CD4-positive, alpha-beta T cell (primary cell): Measurements from ENCODE around the gene ZFX. TPM values are rescaled to one million over a fixed set of nuclear protein-coding genes. Genes with fewer than 3 reads are reported as not detected.
A peak's percentile ranks its signal among the peaks of the same experiment; 100 is the strongest.

Experiments used
- ATAC-seq: fragments of 200-7000 bp; cut with Tn5 transposase; one replicate; pipeline ENCODE4 v1.10.0; 2022; ENCODE audit warnings: mild to moderate bottlenecking; ENCODE audit not compliant: poor library complexity
- CTCF ChIA-PET: fragments of 350-600 bp; sonication (Branson Sonifier 250); formaldehyde crosslinking; loops from one replicate; lab custom pipeline; 2021; ENCODE audit warnings: antibody characterized with exemption, inconsistent platforms; lab: Charles Lee
- POLR2A ChIA-PET: fragments of 350-600 bp; sonication (Branson Sonifier 250); formaldehyde crosslinking; loops from one replicate; lab custom pipeline; 2021; ENCODE audit warnings: antibody characterized with exemption, inconsistent platforms; lab: Charles Lee
- DNase-seq, 14 experiments: peaks; one replicate each; pipeline ENCODE4 v3.0.0-alpha.2; 2013 to 2020; ENCODE audit warnings: mixed read lengths in 2 of 14
- H3K27ac ChIP-seq, 2 donors: one replicate each; pipeline versions ENCODE4 v1.5.1 to v1.7.0; 2013; ENCODE audit warnings: low read length in 2 of 2, low read depth in 1 of 2, mild to moderate bottlenecking in 1 of 2
- H3K27me3 ChIP-seq, 2 experiments: 1 replicate in 1 of 2; 2 replicates in 1 of 2; pipeline versions ENCODE4 v1.6.1 to v1.7.0; 2013; ENCODE audit warnings: low read length in 2 of 2, control low read depth in 1 of 2, mild to moderate bottlenecking in 1 of 2, moderate library complexity in 1 of 2; ENCODE audit not compliant: insufficient read depth in 2 of 2, control insufficient read depth in 1 of 2
- H3K36me3 ChIP-seq: one replicate; pipeline ENCODE4 v1.6.1; 2013; ENCODE audit warnings: low read length, control low read depth; ENCODE audit not compliant: insufficient read depth
- H3K4me1 ChIP-seq: one replicate; pipeline ENCODE4 v1.6.1; 2013; ENCODE audit warnings: low read length, control low read depth; ENCODE audit not compliant: insufficient read depth
- H3K4me3 ChIP-seq: one replicate; pipeline ENCODE4 v1.5.1; 2013; ENCODE audit warnings: mild to moderate bottlenecking, low read length, moderate library complexity
- H3K9me3 ChIP-seq, 2 experiments: 1 replicate in 1 of 2; 2 replicates in 1 of 2; pipeline versions ENCODE4 v1.6.1 to v1.7.0; 2013; ENCODE audit warnings: low read length in 2 of 2, mild to moderate bottlenecking in 2 of 2, control low read depth in 1 of 2, moderate library complexity in 1 of 2; ENCODE audit not compliant: control insufficient read depth in 1 of 2, insufficient read depth in 1 of 2
- H3K27ac Mint-ChIP-seq: one replicate; pipeline ENCODE4 v1.8.0; 2020; ENCODE audit warnings: mixed read lengths
- H3K27me3 Mint-ChIP-seq: one replicate; pipeline ENCODE4 v1.8.0; 2021; ENCODE audit warnings: mixed read lengths
- H3K36me3 Mint-ChIP-seq: one replicate; pipeline ENCODE4 v1.8.0; 2021; ENCODE audit warnings: low read depth, mixed read lengths
- H3K4me1 Mint-ChIP-seq: one replicate; pipeline ENCODE4 v1.8.0; 2021; ENCODE audit warnings: low read depth, mixed read lengths
- H3K4me3 Mint-ChIP-seq: one replicate; pipeline ENCODE4 v1.8.0; 2020; ENCODE audit warnings: mild to moderate bottlenecking, mixed read lengths
- H3K9me3 Mint-ChIP-seq: one replicate; pipeline ENCODE4 v1.8.0; 2020; ENCODE audit warnings: mixed read lengths
- CTCF ChIP-seq: fragments of 200-600 bp; IDR thresholded peaks from one replicate; pipeline ENCODE4 v1.8.0; 2022; ENCODE audit warnings: antibody characterized with exemption, mild to moderate bottlenecking
- intact Hi-C, 2 experiments: fragments of 100-400 bp; cut with DNase I in 1 of 2; cut with micrococcal nuclease in 1 of 2; formaldehyde crosslinking; loops; one replicate each; pipeline versions ENCODE4 v1.15.1 to v1.9.0; 2023 to 2025; cut with DNase I, micrococcal nuclease
- total RNA-seq, 174 experiments: library from RNA in 2 of 174; stranded (reverse) in 2 of 174; gene quantifications; one replicate each; pipeline ENCODE4 v1.2.3 and lab custom pipeline; 2021 to 2026

ZFX gene
- total RNA-seq, 2 experiments from 2014 or later: 44.2 to 50.1 TPM

DNA sequence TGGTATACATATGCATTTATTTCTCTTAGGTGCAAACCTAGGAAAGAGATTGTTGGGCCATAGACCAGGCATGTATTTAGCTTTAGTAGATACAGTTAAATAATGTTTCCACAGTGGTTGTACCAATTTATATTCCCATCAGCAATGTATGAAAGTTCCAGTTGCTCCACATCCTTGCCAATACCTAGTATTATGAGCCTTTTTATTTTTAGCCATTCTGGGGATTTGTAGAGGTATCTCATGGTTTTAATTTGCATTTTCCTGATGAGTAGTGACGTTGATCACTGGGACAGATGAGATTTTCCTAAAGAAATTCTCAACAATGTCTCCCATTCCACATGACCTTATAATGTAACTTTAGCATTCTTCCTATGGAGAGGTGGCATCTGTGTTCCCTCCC is 107.5 kb downstream of the ZFX start:
- H3K4me3 Mint-ChIP-seq: no peak overlapping the region
- TF ChIP-seq CTCF: no peak
- no peak for DNase-seq
- no peak for ATAC-seq
- Histone ChIP-seq H3K36me3 (no peaks in the 10 kb centered on the region), H3K9me3 (no peaks in the 10 kb centered on the region), H3K27me3 (no peaks in the 10 kb centered on the region), H3K27ac (no peak overlapping the region), H3K4me3 (no peak overlapping the region), H3K4me1 (peaks cover 10% of the 10 kb centered on the region)
- H3K27me3 Mint-ChIP-seq: no peaks in the 10 kb centered on the region
- intact Hi-C loops: loop anchor here in 1 of 2 experiments (5.0 kb wide), 1 partner anchor 115 kb away; no protein-coding TSS in a partner anchor
- peaks cover 9% of the 10 kb centered on the region for H3K4me1 Mint-ChIP-seq
- CTCF ChIA-PET: no interaction called here
- no peaks in the 10 kb centered on the region for H3K9me3 Mint-ChIP-seq
- H3K36me3 Mint-ChIP-seq: no peaks in the 10 kb centered on the region
- H3K27ac Mint-ChIP-seq: no peak overlapping the region
- POLR2A ChIA-PET: no interaction called here

DNA sequence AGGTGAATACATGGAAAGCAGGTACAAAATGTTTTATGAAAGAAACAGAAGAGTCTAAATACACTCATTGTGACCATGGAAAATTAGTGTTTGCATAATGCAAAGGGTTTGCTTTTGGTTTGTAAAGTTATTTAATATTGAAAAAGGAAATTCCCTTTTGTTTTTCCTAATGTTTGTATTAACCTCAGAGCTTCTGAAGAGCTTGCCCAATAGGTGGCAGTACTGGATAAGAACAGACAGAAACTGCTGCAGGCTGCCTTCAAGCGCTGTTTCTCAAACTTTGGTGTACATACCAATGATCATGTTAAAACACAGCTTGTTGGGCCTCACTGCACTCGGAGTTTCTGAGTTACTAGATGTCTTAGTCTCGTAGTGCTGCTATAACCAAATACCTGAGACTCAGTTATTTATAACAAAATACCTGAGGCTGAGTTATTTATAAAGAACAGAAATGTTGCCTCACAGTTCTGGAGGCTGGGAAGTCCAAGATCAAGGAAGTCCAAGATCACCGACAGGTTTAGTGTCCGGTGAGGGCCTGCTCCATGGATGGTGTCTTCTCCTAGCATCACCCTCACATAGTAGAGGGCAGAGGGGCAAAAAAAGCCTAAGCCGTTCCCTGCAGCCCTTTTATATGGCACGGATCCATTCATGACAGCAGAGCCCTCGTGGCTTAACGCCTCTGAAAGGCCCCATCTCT is 110.2 kb downstream of the ZFX start:
- intact Hi-C loops: loop anchor here (2.0 to 5.0 kb wide), 2 partner anchors 113 to 239 kb away; no protein-coding TSS in a partner anchor
- H3K4me1 Mint-ChIP-seq: peaks cover 9% of the 10 kb centered on the region
- Histone ChIP-seq H3K4me3 (no peak overlapping the region), H3K27ac (no peak overlapping the region), H3K36me3 (no peaks in the 10 kb centered on the region), H3K9me3 (no peaks in the 10 kb centered on the region), H3K4me1 (peaks cover 10% of the 10 kb centered on the region), H3K27me3 (no peaks in the 10 kb centered on the region)
- DNase-seq (peak in 4 of 14 experiments; percentile 15 to 54 (median 38)), ATAC-seq (no peak)
- peak; percentile 50 for TF ChIP-seq CTCF
- ChIA-PET POLR2A (no interaction called here), CTCF (interaction anchor here (0.5 kb wide), 1 partner anchor 206 kb away, joined by 3 read pairs; no protein-coding TSS in a partner anchor)
- no peak overlapping the region for H3K27ac Mint-ChIP-seq
- no peaks in the 10 kb centered on the region for H3K27me3 Mint-ChIP-seq
- no peak overlapping the region for H3K4me3 Mint-ChIP-seq
- no peaks in the 10 kb centered on the region for H3K36me3 Mint-ChIP-seq
- no peaks in the 10 kb centered on the region for H3K9me3 Mint-ChIP-seq

DNA sequence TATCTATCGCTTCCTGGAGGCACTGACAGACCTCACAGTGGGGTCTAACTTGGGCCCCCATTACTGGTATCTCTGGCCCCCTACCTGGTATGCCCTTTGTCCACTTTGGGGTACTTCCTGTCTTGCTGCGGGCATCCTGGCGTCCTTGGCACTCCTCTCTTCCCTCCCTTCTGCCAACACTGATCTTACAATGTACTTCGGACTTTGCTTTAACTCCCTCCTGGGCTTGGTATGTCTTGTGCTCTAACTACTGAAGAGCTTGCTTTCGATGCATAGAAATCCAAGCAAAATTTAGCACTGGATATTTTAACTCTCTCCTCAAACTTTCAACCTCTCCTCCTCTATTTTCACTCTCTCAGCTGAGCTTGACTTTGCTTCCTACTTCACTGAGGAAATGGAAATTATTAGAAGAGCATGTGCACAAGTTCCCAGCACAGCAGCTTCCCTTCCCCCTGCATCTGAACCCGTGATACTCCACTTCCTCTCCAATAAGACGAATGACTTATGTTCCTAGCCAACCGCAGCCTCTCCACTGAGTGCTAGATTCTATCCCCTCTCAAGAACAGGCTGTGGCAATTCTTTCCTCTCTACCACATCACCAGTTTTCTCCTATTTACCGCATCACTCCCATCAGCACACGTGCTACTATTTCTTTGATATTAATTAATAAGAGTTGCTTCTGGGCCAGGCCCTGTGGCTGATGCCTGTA is 111.5 kb downstream of the ZFX start:
- TF ChIP-seq CTCF: no peak
- Mint-ChIP-seq H3K27me3 (no peaks in the 10 kb centered on the region), H3K4me1 (peaks cover 9% of the 10 kb centered on the region), H3K27ac (peak overlapping the region; percentile 9), H3K9me3 (no peaks in the 10 kb centered on the region), H3K4me3 (no peak overlapping the region), H3K36me3 (no peaks in the 10 kb centered on the region)
- DNase-seq: peak in 5 of 14 experiments; percentile 0 to 43 (median 26)
- POLR2A ChIA-PET: no interaction called here
- no peaks in the 10 kb centered on the region for H3K27me3 ChIP-seq
- no peak overlapping the region for H3K27ac ChIP-seq
- no peaks in the 10 kb centered on the region for H3K36me3 ChIP-seq
- no peaks in the 10 kb centered on the region for H3K9me3 ChIP-seq
- peak; percentile 54 for ATAC-seq
- H3K4me1 ChIP-seq: peaks cover 10% of the 10 kb centered on the region
- intact Hi-C loops: no loop called here
- no peak overlapping the region for H3K4me3 ChIP-seq
- CTCF ChIA-PET: no interaction called here
